ENCODE data around the gene TGFBRAP1.

DNA sequence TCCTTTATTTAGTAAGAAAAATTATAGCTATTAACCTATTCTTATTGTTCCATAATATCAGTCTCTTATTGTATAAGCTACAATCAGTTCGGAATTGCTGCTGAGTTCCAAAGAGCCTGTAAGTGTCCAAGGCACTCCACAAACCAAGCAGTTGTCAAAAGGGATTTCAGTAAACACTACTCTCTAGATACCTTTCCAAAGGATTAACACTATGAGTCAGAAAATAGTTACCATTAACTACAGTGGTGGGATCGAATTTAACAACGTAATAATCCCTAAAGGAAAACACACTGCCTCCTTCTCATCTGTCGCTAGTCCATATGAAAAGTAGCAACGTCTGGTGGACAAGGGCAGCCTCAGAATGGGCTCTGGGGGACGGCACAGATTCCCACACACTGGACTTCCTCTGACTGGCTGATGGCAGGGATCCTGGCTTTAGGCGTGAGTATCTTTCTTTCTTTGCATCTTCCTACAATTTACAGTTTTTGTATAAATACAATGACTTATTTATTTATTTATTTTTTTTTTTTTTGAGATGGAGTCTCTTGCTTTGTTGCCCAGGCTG is 8.8 kb downstream of the TGFBRAP1 start:
- no peak for TF ChIP-seq GATA3 (IDR thresholded peaks at IDR 0.05; ENCODE audit: low read depth, low read length)
- no peak for TF ChIP-seq GATA2 (IDR thresholded peaks at IDR 0.05; ENCODE audit: low read depth, low read length)
